Fibroblast of mammary gland (primary cell): ENCODE data around the gene PRADC1.
A peak's percentile ranks its signal among the peaks of the same experiment; 100 is the strongest.

Experiments used
- DNase-seq: peaks from one replicate; pipeline ENCODE4 v3.0.0-alpha.2; 2010; ENCODE audit warnings: low read depth
- H3K4me3 ChIP-seq: 2 replicates; pipeline ENCODE4 v1.5.1; 2011; ENCODE audit warnings: low read depth, mild to moderate bottlenecking, low read length, moderate library complexity; ENCODE audit not compliant: control insufficient read depth
- TF ChIP-seq, protein P1 (sequence below): conservative IDR thresholded peaks from 2 replicates; pipeline ENCODE4 v1.5.1; 2011; ENCODE audit warnings: low read depth, low read length, inconsistent platforms; ENCODE audit not compliant: control insufficient read depth, insufficient read depth

Gene PRADC1

DNA sequence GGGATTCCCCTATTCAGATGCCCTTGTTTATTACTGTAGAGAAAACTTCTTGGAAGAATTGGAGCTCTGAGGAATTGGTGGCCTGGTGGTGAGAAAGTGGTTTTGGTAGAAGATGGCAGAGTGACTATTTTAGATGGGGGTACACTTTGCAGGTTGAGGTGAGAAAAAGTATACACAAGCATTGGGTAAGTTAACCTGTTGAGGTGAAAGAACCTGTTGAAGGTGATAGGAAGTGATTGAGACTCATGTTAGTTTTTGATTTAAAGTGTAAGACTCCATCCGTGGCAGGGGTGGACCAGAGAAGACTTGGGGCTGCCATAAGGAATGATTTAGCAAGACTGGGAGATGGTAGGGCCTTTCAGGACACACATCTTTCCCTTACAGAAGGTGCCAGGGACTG is 4.1 kb upstream of the PRADC1 start:
- no peak for DNase-seq
- H3K4me3 ChIP-seq = no peak overlapping the region
- TF ChIP-seq, protein P1, sequence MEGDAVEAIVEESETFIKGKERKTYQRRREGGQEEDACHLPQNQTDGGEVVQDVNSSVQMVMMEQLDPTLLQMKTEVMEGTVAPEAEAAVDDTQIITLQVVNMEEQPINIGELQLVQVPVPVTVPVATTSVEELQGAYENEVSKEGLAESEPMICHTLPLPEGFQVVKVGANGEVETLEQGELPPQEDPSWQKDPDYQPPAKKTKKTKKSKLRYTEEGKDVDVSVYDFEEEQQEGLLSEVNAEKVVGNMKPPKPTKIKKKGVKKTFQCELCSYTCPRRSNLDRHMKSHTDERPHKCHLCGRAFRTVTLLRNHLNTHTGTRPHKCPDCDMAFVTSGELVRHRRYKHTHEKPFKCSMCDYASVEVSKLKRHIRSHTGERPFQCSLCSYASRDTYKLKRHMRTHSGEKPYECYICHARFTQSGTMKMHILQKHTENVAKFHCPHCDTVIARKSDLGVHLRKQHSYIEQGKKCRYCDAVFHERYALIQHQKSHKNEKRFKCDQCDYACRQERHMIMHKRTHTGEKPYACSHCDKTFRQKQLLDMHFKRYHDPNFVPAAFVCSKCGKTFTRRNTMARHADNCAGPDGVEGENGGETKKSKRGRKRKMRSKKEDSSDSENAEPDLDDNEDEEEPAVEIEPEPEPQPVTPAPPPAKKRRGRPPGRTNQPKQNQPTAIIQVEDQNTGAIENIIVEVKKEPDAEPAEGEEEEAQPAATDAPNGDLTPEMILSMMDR = no peak

DNA sequence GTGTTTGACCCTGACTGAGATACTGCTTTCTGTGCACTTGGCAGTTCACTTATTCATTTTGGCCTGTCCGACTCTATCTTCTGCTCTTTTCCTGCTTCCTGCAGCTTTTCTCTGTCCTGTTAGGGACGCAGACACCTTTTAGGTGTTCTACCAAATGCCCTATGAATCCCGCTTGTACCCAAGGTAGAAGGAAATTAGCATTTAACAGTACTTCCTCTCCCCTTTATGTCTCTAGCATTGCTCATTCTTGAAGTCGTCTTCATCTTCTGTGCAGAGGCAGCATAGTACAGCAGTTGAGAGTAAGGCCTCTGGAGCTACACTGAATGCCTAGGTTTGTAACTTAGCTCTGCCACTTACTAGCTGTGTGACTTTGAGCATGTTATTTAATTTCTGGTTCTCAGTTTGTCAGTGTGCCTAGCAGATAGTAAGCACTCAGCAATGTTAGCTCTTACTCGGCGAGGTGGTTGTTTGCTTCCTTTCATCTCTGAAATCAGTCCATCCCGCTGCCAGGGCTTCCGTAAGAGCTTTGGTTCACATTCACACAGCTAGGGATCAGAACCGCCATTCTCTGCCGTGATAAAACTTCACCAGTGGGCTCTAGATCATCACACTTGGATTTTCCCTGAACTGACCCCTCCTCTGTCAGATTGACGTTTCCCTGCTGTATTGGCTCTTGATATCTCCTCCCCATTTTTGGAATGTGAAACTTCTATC is 2.4 kb upstream of the PRADC1 start:
- TF ChIP-seq, protein P1 = no peak
- DNase-seq = no peak
- peak overlapping the region; percentile 85 for H3K4me3 ChIP-seq

DNA sequence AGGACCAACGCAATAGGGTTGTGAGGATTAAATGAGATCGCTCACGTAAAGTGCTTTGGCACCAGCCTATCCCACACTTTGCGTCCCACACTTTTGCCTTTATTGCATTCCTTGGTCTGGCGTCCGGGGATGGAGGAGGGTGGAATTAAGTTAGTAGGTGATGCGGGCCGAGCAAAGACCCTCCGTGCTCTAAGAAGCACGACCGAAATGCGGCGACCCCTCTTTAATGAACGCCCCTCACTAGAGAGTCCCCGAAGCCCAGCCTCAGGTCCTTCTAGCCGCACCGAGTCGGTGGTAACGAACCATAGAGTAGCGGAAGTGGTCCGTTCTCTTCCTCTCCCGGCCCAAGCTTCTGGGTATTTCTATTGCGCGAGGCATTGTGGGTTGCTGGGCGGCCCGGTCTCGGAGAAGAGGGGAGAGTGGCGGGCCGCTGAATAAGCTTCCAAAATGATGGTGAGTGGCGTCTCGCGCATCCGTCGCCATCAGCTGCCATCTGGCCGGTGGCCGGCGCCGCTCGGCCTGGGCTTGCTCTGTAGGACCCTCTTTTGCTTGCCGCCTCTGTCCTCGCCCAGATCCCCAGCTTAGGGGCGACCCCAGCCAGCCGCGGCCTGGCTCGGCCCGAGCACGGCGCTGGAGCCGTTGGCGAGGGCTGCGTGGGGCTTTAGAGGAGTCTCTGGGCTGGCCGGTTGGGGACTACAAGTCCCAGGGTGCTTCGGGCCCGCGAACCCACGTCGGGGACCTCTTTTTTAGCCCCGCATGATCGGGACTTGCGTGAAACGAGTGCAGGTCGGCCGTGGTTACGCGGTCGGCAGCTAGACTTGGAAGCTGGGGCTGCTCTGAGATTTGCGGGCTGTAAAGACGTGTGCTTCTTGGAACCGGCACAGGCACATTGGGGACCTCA is 1.1 kb upstream of the PRADC1 start, which contains the start of gene CCT7:
Gene CCT7 (plus strand): TSS at position 377 of the 901 bp plus-strand sequence. CDS start 71 bp downstream, at position 448.
- DNase-seq = peak; percentile 91
- peak within 1 kb of the TSS; percentile 85 for H3K4me3 ChIP-seq
- TF ChIP-seq, protein P1 = no peak

DNA sequence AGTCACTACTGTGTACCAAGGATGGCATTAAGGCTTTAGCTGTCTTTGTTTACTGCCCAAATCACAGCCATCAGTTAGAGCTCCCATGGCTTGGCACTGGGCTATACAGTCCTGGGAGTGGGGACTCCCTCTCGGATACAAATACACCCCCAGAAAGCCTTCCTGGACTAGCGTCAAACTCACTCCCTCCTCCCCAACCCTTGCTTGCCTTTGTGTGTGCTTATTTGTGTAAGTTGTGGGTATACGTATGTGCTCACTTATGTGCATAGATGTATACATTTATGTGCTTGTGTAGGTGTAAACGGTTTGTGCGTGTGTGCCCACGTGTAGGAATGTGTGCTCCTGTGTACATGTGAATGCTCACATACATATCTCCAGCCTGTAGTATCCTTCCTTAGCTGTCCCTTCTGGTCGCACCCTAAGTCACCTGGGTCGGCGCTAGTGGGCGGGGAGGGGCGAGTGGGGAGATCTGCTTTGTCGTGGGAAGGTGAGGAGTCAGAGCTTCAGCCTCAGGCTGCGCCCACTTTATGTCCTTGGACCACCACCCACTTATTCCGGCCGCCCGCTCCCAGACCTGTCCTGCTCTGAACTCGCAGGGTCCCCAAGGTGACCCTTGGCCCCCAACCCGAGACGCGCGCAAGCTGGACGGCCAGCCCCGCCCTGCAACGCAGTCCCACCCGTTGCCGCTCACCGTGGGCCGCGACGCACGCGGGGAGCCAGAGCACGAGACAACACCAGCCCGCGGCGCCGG is 461 bp downstream of the PRADC1 start:
- no peak for DNase-seq
- H3K4me3 ChIP-seq = peak overlapping the region; percentile 80
- TF ChIP-seq, protein P1 = no peak

DNA sequence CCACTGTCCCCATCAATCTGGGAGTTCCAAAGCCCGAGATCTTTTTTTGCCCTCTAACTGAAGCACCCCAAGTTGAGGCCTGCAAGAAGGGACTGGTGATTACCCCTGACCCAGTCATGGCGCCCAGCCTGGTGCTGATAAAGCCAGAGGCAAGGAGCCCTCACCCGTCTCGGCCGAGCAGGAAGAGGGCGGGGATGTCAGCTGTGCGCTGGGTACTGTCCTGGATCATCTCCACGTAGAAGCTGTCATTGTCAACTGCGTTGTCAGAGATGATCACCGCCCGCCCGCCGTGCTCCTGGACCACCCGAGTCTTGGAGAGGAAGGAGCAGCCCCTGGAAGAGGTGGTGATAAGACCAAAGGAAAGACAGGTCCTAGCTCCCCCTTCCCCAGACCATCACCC is 4.4 kb downstream of the PRADC1 start:
- no peak overlapping the region for H3K4me3 ChIP-seq
- no peak for DNase-seq
- TF ChIP-seq, protein P1 = no peak

DNA sequence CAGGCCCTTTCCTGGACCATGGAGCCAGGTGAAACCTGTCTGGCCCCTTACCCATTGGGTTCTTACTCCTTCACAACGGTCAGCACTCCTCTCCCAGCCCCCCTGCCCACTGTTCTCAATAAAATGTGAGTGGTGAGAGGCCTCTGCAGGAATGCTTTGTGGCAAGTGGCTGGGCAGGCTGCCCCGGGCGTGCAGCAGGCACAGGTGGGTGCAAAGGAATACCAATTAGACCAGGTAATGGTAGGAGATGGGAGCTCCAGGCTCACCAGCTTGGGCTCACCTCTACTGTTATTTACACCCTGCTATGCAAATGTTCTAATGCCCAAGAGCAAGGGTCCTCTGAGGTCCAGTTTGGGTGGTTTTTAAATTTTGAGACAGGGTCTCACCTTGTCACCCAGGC is 6.0 kb downstream of the PRADC1 start:
- TF ChIP-seq, protein P1 = no peak
- DNase-seq = no peak
- no peak overlapping the region for H3K4me3 ChIP-seq
